DOHH2 (cell line): Measurements from ENCODE around the gene CDH22.

Experiments used
- H3F3A ChIP-seq: fragments of 200-600 bp; sonication (generic), shearing (Covaris generic); 2 replicates; pipeline ENCODE4 v1.6.0; 2016; ENCODE audit warnings: antibody characterized with exemption, mild to moderate bottlenecking; ENCODE audit not compliant: control insufficient read depth, insufficient read depth
- H3K27ac ChIP-seq: fragments of 200-600 bp; sonication (generic); 2 replicates; pipeline ENCODE4 v1.5.1; 2014; ENCODE audit warnings: low read depth, mild to moderate bottlenecking, low read length, moderate library complexity
- H3K27me3 ChIP-seq: fragments of 200-600 bp; sonication (generic); 2 replicates; pipeline ENCODE4 v1.6.1; 2014; ENCODE audit warnings: mild to moderate bottlenecking, low read length, mixed read lengths; ENCODE audit not compliant: control insufficient read depth
- H3K36me3 ChIP-seq: fragments of 200-600 bp; sonication (generic); 2 replicates; pipeline ENCODE4 v1.6.1; 2014; ENCODE audit warnings: mild to moderate bottlenecking, low read length, moderate library complexity, mixed read lengths; ENCODE audit not compliant: control insufficient read depth
- H3K4me1 ChIP-seq: fragments of 200-600 bp; sonication (generic); 2 replicates; pipeline ENCODE4 v1.6.1; 2014; ENCODE audit warnings: mild to moderate bottlenecking, low read length, mixed read lengths; ENCODE audit not compliant: control insufficient read depth
- H3K4me2 ChIP-seq: fragments of 200-600 bp; sonication (generic); 2 replicates; pipeline ENCODE4 v1.6.0; 2014; ENCODE audit warnings: mild to moderate bottlenecking, low read length, moderate library complexity
- H3K4me3 ChIP-seq: fragments of 200-600 bp; sonication (generic); 2 replicates; pipeline ENCODE4 v1.5.1; 2014; ENCODE audit warnings: mild to moderate bottlenecking, low read length, mixed read lengths
- H3K79me2 ChIP-seq: fragments of 200-600 bp; sonication (generic); 2 replicates; pipeline ENCODE4 v1.6.1; 2014; ENCODE audit warnings: mild to moderate bottlenecking, low read length, mixed read lengths; ENCODE audit not compliant: control insufficient read depth
- H3K9me2 ChIP-seq: fragments of 200-600 bp; sonication (generic); replicated peaks from 2 replicates; pipeline ENCODE4 v1.6.1; 2014; ENCODE audit warnings: mild to moderate bottlenecking, low read length, mixed read lengths; ENCODE audit not compliant: control insufficient read depth
- H3K9me3 ChIP-seq: fragments of 200-600 bp; sonication (generic); 2 replicates; pipeline ENCODE4 v1.6.1; 2014; ENCODE audit warnings: antibody characterized with exemption, low read length, mixed read lengths; ENCODE audit not compliant: control insufficient read depth, insufficient read depth
- H4K20me1 ChIP-seq: fragments of 200-600 bp; sonication (generic); 2 replicates; pipeline ENCODE4 v1.6.0; 2014; ENCODE audit warnings: low read depth, mild to moderate bottlenecking, antibody characterized with exemption, low read length, moderate library complexity; ENCODE audit not compliant: control insufficient read depth, insufficient read depth
- EZH2phosphoT487 ChIP-seq: fragments of 200-600 bp; sonication (generic); IDR thresholded peaks from 2 replicates; pipeline ENCODE4 v1.6.1; 2017; ENCODE audit warnings: borderline replicate concordance, mild to moderate bottlenecking, antibody characterized with exemption, low read length, moderate library complexity, mixed read lengths
- TF ChIP-seq, protein P1 (sequence below): fragments of 200-600 bp; sonication (generic); IDR thresholded peaks from one replicate; pipeline ENCODE4 v1.5.1; 2014; ENCODE audit warnings: antibody characterized with exemption, mild to moderate bottlenecking, low read depth, low read length; ENCODE audit not compliant: poor library complexity, severe bottlenecking

CDH22 gene

GRCh38 chr20:46284040-46284427, 24.3 kb downstream of the CDH22 start:
- Histone ChIP-seq H3K27me3 (no peaks in the 10 kb centered on the region), H3K79me2 (no peaks in the 10 kb centered on the region), H3K4me1 (no peaks in the 10 kb centered on the region), H3K9me2 (no peaks in the 10 kb centered on the region), H3K36me3 (no peaks in the 10 kb centered on the region), H3F3A (no peaks in the 10 kb centered on the region), H3K27ac (no peak overlapping the region), H3K9me3 (no peaks in the 10 kb centered on the region), H3K4me2 (no peak overlapping the region), H3K4me3 (no peak overlapping the region), H4K20me1 (no peaks in the 10 kb centered on the region)
- no peak for TF ChIP-seq EZH2phosphoT487
- TF ChIP-seq, protein P1, sequence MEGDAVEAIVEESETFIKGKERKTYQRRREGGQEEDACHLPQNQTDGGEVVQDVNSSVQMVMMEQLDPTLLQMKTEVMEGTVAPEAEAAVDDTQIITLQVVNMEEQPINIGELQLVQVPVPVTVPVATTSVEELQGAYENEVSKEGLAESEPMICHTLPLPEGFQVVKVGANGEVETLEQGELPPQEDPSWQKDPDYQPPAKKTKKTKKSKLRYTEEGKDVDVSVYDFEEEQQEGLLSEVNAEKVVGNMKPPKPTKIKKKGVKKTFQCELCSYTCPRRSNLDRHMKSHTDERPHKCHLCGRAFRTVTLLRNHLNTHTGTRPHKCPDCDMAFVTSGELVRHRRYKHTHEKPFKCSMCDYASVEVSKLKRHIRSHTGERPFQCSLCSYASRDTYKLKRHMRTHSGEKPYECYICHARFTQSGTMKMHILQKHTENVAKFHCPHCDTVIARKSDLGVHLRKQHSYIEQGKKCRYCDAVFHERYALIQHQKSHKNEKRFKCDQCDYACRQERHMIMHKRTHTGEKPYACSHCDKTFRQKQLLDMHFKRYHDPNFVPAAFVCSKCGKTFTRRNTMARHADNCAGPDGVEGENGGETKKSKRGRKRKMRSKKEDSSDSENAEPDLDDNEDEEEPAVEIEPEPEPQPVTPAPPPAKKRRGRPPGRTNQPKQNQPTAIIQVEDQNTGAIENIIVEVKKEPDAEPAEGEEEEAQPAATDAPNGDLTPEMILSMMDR: no peak

DNA sequence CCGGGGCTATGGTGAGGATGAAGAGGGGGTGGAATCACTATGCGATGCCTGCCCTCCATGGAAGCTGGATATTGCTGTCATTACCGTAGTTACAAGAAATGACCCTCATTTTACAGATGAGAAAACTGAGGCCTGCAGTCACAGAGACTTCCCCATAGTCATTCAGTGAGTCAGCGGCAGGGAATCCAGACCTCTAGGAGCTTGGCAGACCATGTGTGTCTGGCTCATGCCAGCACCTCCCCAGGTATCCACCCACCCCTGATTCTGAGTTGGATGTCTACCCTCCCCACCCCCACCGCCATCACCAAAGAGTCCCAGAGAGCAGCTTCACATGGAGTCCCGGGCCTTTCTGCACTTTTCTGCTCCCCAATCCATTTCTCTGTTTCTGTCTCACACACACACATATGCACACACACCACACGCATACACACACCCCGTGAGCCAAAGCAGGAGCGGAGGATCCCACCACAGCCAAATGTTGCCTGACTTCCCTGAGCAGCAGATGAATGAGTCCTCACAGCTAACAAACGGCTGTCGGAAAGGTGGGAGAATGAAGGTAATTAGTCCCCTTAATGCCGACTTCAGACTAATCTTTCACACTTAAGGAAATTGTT, 24.8 kb downstream of the CDH22 start:
- Histone ChIP-seq H3K9me2 (no peaks in the 10 kb centered on the region), H3K4me3 (no peak overlapping the region), H3K4me1 (no peaks in the 10 kb centered on the region), H3K4me2 (no peak overlapping the region), H4K20me1 (no peaks in the 10 kb centered on the region), H3K27me3 (no peaks in the 10 kb centered on the region), H3K9me3 (no peaks in the 10 kb centered on the region), H3K36me3 (no peaks in the 10 kb centered on the region), H3F3A (no peaks in the 10 kb centered on the region), H3K79me2 (no peaks in the 10 kb centered on the region), H3K27ac (no peak overlapping the region)
- TF ChIP-seq, protein P1: no peak
- no peak for TF ChIP-seq EZH2phosphoT487

DNA sequence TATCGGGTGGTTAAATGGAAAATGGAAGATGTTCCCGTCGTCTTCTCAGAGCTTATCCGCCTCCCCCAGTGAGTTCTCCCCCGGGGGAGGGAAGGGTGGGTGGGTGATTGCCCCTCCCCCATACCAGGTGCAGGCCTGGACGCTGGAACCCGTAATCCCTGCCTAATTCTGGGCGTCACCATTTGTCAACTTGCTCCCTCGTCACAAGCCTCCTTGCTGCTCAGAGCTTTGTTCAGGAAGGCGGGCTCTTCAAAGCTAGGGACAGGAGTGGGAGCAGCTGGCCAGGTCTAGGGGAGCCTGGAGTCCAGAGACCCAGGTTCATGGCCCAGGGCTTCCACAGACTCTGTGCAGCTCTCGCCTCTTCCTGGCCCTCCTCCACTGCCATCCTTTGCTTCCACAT, 25.6 kb downstream of the CDH22 start:
- Histone ChIP-seq H3K4me2 (no peak overlapping the region), H4K20me1 (no peaks in the 10 kb centered on the region), H3K36me3 (no peaks in the 10 kb centered on the region), H3K27me3 (no peaks in the 10 kb centered on the region), H3K9me2 (no peaks in the 10 kb centered on the region), H3K4me1 (no peaks in the 10 kb centered on the region), H3F3A (no peaks in the 10 kb centered on the region), H3K4me3 (no peak overlapping the region), H3K79me2 (no peaks in the 10 kb centered on the region), H3K27ac (no peak overlapping the region), H3K9me3 (no peaks in the 10 kb centered on the region)
- no peak for TF ChIP-seq EZH2phosphoT487
- TF ChIP-seq, protein P1: no peak
